Hematopoietic multipotent progenitor cell (in vitro differentiated cells): ENCODE measurements around the gene MST1R. TPM values are rescaled to one million over a fixed set of nuclear protein-coding genes. Genes with fewer than 3 reads are reported as not detected.
A peak's percentile ranks its signal among the peaks of the same experiment; 100 is the strongest.

Experiments
- DNase-seq, 3 donors: peaks; one replicate each; pipeline ENCODE4 v3.0.0-alpha.2; 2011 to 2015; ENCODE audit warnings: low read depth in 2 of 3, low spot score in 2 of 3
- small RNA-seq: library from RNA; depleted of rRNA; stranded (forward); fragments of <200 nt; gene quantifications from one replicate; pipeline ENCODE3, GENCODE V24; 2012
- total RNA-seq: library from RNA; depleted of rRNA; stranded (reverse); fragments of >200 nt; gene quantifications from one replicate; pipeline ENCODE4 v1.2.3, GENCODE V29; 2012

Gene MST1R
- total RNA-seq, 1 donor = 1.1 TPM

DNA sequence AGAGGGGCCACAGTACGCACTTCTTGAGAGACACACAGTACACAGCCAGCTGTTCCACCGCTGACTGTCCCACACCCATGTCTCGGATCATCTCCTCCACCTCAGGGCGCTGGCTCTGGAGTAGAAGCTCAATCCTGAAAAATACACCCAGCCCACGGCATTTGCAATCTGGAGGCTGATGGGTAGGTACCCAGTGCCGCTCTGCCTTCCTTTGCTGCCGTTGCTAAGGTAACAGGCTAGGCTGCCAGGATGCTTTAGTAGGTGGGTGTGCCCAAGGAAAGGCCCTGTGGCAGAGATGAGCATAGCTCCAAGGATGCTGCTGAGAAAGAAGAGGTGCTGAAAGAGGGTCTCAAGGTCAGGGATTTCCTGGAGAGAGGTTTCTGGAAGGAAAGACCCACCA is 61.9 kb downstream of the MST1R start:
- DNase-seq = no peak

DNA sequence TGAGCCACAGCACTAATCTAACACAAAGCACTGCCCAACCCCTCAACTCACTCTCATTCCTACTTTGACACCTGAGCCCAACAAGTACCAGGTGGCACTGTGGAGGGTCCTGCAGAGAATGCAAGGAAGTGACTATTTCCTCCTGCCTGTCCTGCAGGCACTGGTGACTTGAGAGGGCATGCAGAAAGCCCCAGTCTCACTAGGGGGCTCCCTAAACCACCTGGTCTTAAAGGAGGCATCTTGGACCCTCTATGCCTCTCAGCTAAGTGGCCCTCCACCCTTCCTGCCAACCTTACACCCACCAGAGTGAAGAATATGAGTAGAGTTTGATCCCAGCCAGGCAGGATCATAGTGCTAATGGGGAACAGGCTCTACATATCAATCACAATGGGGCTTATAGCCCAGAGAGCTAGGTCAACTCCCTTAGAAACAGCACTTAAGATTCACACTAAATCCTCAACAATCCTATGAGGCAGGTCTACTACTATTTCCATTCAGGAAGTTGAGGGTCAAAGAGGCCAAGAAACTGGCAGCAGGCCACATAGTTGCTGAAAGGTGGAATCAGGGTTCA is 62.5 kb downstream of the MST1R start:
- DNase-seq = peak in 2 of 3 donors; percentile 57 to 75

DNA sequence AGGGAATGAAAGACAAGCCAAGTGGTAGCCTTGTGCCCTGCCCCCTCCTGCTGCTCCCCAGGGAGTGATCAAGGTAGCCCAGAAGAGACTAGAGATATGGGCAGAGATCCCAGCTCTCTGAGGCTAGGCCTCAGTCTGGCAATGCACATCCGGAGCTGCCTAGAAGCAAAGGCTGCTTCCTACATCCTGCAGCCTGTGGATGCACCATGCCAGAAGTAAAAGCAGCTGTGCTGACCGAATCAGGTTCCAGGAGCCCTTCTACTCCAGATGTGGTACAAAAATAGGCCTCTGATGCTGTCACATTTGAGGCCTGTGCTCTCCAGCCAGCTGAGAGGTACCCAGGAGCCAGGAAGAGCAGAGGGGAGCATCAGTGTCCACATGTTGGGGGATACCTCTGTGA is 63.3 kb downstream of the MST1R start:
- DNase-seq = no peak

DNA sequence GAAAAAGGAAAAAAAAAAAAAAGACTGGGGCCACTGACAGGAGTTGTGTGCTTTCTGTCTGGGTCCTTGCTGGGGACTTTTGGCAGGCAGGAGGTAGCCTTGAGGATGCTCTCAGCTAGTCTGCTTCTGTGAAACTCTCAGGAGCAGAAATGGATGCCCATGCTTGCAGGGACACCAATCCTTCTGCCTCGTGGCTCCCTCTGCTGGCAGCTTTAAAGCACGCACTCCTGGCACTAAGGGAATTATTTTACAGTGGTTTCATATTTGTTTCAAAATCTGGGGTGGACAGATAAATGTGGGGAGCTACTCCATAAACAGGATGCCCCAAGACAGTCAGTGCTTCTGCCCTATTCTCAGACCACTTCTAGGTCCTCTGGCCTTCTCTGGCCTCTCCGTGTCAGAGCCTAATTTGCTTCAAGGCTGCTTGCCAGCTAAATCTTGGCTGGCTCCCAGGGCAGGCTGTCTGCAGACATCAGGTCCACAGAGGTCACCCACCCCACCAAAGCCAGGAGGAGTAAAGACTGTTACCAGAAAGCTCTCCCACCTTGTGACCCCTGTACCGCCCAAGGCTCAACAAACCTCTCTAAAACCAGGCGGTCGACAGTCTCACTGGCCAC is 64.4 kb downstream of the MST1R start:
- DNase-seq = peak; percentile 69 to 94 (median 84)

Small RNA genes lying within 50 kb of the gene (small RNA-seq; reads per million reads assigned to genes)
- not detected for gene RN7SL217P

Other genes starting within 250 kb of the MST1R start
- 191 TPM for gene APEH, start 229.5 kb downstream of the MST1R start, total RNA-seq
- 6.7 TPM for gene MST1, start 214.4 kb downstream of the MST1R start, total RNA-seq
- 37.4 TPM for gene RNF123, start 214.3 kb downstream of the MST1R start, total RNA-seq
- gene AMIGO3, start 184.2 kb downstream of the MST1R start, total RNA-seq = 17.5 TPM
- gene GMPPB, start 179.9 kb downstream of the MST1R start, total RNA-seq = 24.0 TPM
- gene IP6K1, start 117.3 kb downstream of the MST1R start, total RNA-seq = 82.4 TPM
- gene CDHR4, start 104.0 kb downstream of the MST1R start, total RNA-seq = 0.27 TPM
- 78.4 TPM for gene INKA1, start 100.6 kb downstream of the MST1R start, total RNA-seq
- 341 TPM for gene UBA7, start 89.9 kb downstream of the MST1R start, total RNA-seq
- 2.7 TPM for gene TRAIP, start 47.3 kb downstream of the MST1R start, total RNA-seq
- 1.3 TPM for gene CAMKV, start 34.0 kb downstream of the MST1R start, total RNA-seq
- gene MON1A, start 25.9 kb upstream of the MST1R start, total RNA-seq = 13.5 TPM
- gene RBM6, start 36.3 kb upstream of the MST1R start, total RNA-seq = 23.4 TPM
- gene RBM5, start 185.0 kb upstream of the MST1R start, total RNA-seq = 267 TPM